Activated CD4-positive, alpha-beta T cell treated with anti-CD3 and anti-CD28 coated beads for 1 hour (primary cell): ENCODE results near the gene NPTN.
"Not testable (repeated sequence)": the region's sequence is repeated elsewhere in the genome, so short reads cannot be mapped to it uniquely, and the experiment has no call there.

Experiments used
- DNase-seq: peaks from one replicate; pipeline ENCODE4 v3.0.0-alpha.2; 2020

Gene NPTN

GRCh38 chr15:73570355-73571032 is 62.7 kb downstream of the NPTN start:
- no peak for DNase-seq

GRCh38 chr15:73569361-73569760 is 63.8 kb downstream of the NPTN start:
- DNase-seq: no peak

- no peak for DNase-seq
These were observed 64.5 kb downstream of the NPTN start for GRCh38 chr15:73568564-73569280.

- DNase-seq: no peak
These were observed 66.2 kb downstream of the NPTN start for GRCh38 chr15:73567020-73567419.

- no peak for DNase-seq
These were observed 68.9 kb downstream of the NPTN start for GRCh38 chr15:73564255-73564654.

GRCh38 chr15:73560501-73561117 is 72.6 kb downstream of the NPTN start:
- DNase-seq: no peak

GRCh38 chr15:73558529-73558928 is 74.7 kb downstream of the NPTN start:
- no peak for DNase-seq

- no peak for DNase-seq
These were observed 78.1 kb downstream of the NPTN start for GRCh38 chr15:73555080-73555479.

GRCh38 chr15:73550190-73550589 is 83.0 kb downstream of the NPTN start:
- DNase-seq: no peak

GRCh38 chr15:73548925-73549324 is 84.3 kb downstream of the NPTN start:
- DNase-seq: not testable (repeated sequence)

GRCh38 chr15:73541479-73541878 is 91.7 kb downstream of the NPTN start:
- no peak for DNase-seq

GRCh38 chr15:73540161-73540560 is 93.0 kb downstream of the NPTN start:
- no peak for DNase-seq

- DNase-seq: no peak
These were observed 93.7 kb downstream of the NPTN start for GRCh38 chr15:73539212-73540128.

GRCh38 chr15:73538563-73539211 is 94.5 kb downstream of the NPTN start:
- DNase-seq: no peak

- no peak for DNase-seq
These were observed 95.1 kb downstream of the NPTN start for GRCh38 chr15:73538123-73538522.

- no peak for DNase-seq
These were observed 102.5 kb downstream of the NPTN start for GRCh38 chr15:73530649-73531048.

- no peak for DNase-seq
These were observed 105.6 kb downstream of the NPTN start for GRCh38 chr15:73527598-73527997.

GRCh38 chr15:73524919-73525318 is 108.3 kb downstream of the NPTN start:
- no peak for DNase-seq

- no peak for DNase-seq
These were observed 111.2 kb downstream of the NPTN start for GRCh38 chr15:73522011-73522410.

GRCh38 chr15:73518876-73519733 is 114.1 kb downstream of the NPTN start:
- no peak for DNase-seq

- DNase-seq: no peak
These were observed 114.9 kb downstream of the NPTN start for GRCh38 chr15:73518180-73518862.
